Keratinocyte (primary cell): ENCODE measurements around the gene BLOC1S6. TPM values are rescaled to one million over a fixed set of nuclear protein-coding genes. Genes with fewer than 3 reads are reported as not detected.

ENCODE experiments used
- DNase-seq: peaks from one replicate; pipeline ENCODE4 v3.0.0-alpha.2; 2011; ENCODE audit warnings: low read depth, missing footprints, low spot score
- FAIRE-seq: peaks from 2 replicates; lab custom pipeline; 2011; peaks lifted over from hg19 to GRCh38; lab: Jason Lieb, UNC
- H2AFZ ChIP-seq: 2 replicates; pipeline ENCODE4 v1.6.0; 2012; ENCODE audit warnings: low read length, control low read depth, inconsistent platforms; ENCODE audit not compliant: control insufficient read depth
- H3K27ac ChIP-seq: 2 replicates; pipeline ENCODE4 v1.5.1; 2011; ENCODE audit warnings: low read length; ENCODE audit not compliant: control insufficient read depth, insufficient read depth
- H3K27me3 ChIP-seq: 3 replicates; pipeline ENCODE4 v1.6.0; 2011; ENCODE audit warnings: low read length; ENCODE audit not compliant: control insufficient read depth, insufficient read depth; ENCODE audit errors: extremely low read depth
- H3K36me3 ChIP-seq, 2 experiments: 2 replicates in 1 of 2; 3 replicates in 1 of 2; pipeline ENCODE4 v1.5.1; 2011; ENCODE audit warnings: low read length in 2 of 2, mild to moderate bottlenecking in 1 of 2; ENCODE audit not compliant: control insufficient read depth in 2 of 2, insufficient read depth in 2 of 2; ENCODE audit errors: extremely low read depth in 1 of 2
- H3K4me1 ChIP-seq: 3 replicates; pipeline ENCODE4 v1.5.1; 2011; ENCODE audit warnings: low read length; ENCODE audit not compliant: control insufficient read depth, insufficient read depth; ENCODE audit errors: extremely low read depth
- H3K4me2 ChIP-seq: 3 replicates; pipeline ENCODE4 v1.6.0; 2011; ENCODE audit warnings: low read depth, low read length; ENCODE audit not compliant: control insufficient read depth, insufficient read depth; ENCODE audit errors: extremely low read depth
- H3K4me3 ChIP-seq, 3 experiments: fragments of 200-600 bp in 1 of 3; sonication (generic) in 1 of 3; 2 replicates in 2 of 3; 3 replicates in 1 of 3; pipeline ENCODE4 v1.5.1; 2011 to 2016; ENCODE audit warnings: low read length in 3 of 3, mild to moderate bottlenecking in 3 of 3, control low read depth in 2 of 3, inconsistent platforms in 1 of 3, low read depth in 1 of 3, mixed read lengths in 1 of 3, mixed run types in 1 of 3, moderate library complexity in 1 of 3; ENCODE audit not compliant: control insufficient read depth in 2 of 3, insufficient read depth in 2 of 3; ENCODE audit errors: extremely low read depth in 1 of 3
- H3K79me2 ChIP-seq: 2 replicates; pipeline ENCODE4 v1.6.0; 2012; ENCODE audit warnings: low read length; ENCODE audit not compliant: control insufficient read depth, insufficient read depth
- H3K9ac ChIP-seq: 3 replicates; pipeline ENCODE4 v1.6.0; 2011; ENCODE audit warnings: low read length; ENCODE audit not compliant: control insufficient read depth, insufficient read depth; ENCODE audit errors: extremely low read depth
- H3K9me1 ChIP-seq: 3 replicates; pipeline ENCODE4 v1.6.0; 2011; ENCODE audit warnings: low read length; ENCODE audit not compliant: control insufficient read depth, insufficient read depth; ENCODE audit errors: extremely low read depth
- H3K9me3 ChIP-seq: 2 replicates; pipeline ENCODE4 v1.5.1; 2012; ENCODE audit warnings: low read depth, low read length; ENCODE audit not compliant: control insufficient read depth
- H4K20me1 ChIP-seq: 3 replicates; pipeline ENCODE4 v1.6.0; 2011; ENCODE audit warnings: low read length; ENCODE audit not compliant: control insufficient read depth, insufficient read depth; ENCODE audit errors: extremely low read depth
- CTCF ChIP-seq, 3 experiments: IDR thresholded peaks in 1 of 3; conservative IDR thresholded peaks in 1 of 3; optimal IDR thresholded peaks in 1 of 3; 2 replicates in 2 of 3; 3 replicates in 1 of 3; pipeline versions ENCODE3 to v1.5.1; 2011; ENCODE audit warnings: low read length in 3 of 3, mild to moderate bottlenecking in 3 of 3, moderate library complexity in 2 of 3, control low read depth in 1 of 3, inconsistent platforms in 1 of 3; ENCODE audit not compliant: insufficient read depth in 2 of 3; ENCODE audit errors: extremely low read depth in 1 of 3
- EZH2 ChIP-seq: IDR thresholded peaks from one replicate; pipeline ENCODE4 v1.6.1; 2012; ENCODE audit warnings: inconsistent platforms, mild to moderate bottlenecking, low read length, moderate library complexity
- dilution Hi-C: fragments of 300-500 bp; cut with MboI; formaldehyde crosslinking; loops from one replicate; pipeline ENCODE4 v1.7.0; 2020; ENCODE audit warnings: low sequenced_read_pairs; ENCODE audit not compliant: extremely low pct_ligation_motif_present
- polyA plus RNA-seq, 5 experiments: library from polyadenylated mRNA; depleted of rRNA in 3 of 5; stranded (reverse) in 3 of 5; stranded (forward) in 1 of 5; unstranded in 1 of 5; fragments of >200 nt; gene quantifications; 1 replicate in 1 of 5; 2 replicates in 3 of 5; 3 replicates in 1 of 5; pipeline versions ENCODE4 v1.2.1 to v1.2.3, GENCODE V29; 2011 to 2012; ENCODE audit warnings: missing spikeins in 2 of 5, low read depth in 1 of 5, low replicate concordance in 1 of 5

Gene BLOC1S6
- polyA plus RNA-seq, 1 donor (not counting 4 experiments of a cell fraction or from before 2014, with no cell fraction given): 15.5 TPM

- peaks cover 17% of the 10 kb centered on the region for H3K4me1 ChIP-seq
- dilution Hi-C loops: no loop called here
- TF ChIP-seq CTCF (optimal IDR thresholded peaks at IDR 0.05 in 1 of 3, IDR thresholded peaks at IDR 0.05 in 1 of 3, conservative IDR thresholded peaks at IDR 0.05 in 1 of 3; ENCODE audit: extremely low read depth in 1 of 3, insufficient read depth in 2 of 3, low read length in 3 of 3): no peak
- no peak for TF ChIP-seq EZH2
- H3K27me3 ChIP-seq: no peaks in the 10 kb centered on the region
- no peak for FAIRE-seq
- H4K20me1 ChIP-seq: no peaks in the 10 kb centered on the region
- peak overlapping the region; percentile 42 for H3K4me2 ChIP-seq
- no peaks in the 10 kb centered on the region for H3K9me1 ChIP-seq
- no peak overlapping the region for H2AFZ ChIP-seq
- H3K4me3 ChIP-seq: no peak overlapping the region
- H3K36me3 ChIP-seq: no peaks in the 10 kb centered on the region
- H3K27ac ChIP-seq: no peak overlapping the region
- DNase-seq: no peak
- H3K9ac ChIP-seq: no peak overlapping the region
- no peaks in the 10 kb centered on the region for H3K9me3 ChIP-seq
- H3K79me2 ChIP-seq: peaks cover 21% of the 10 kb centered on the region
These were observed 2.1 kb downstream of the BLOC1S6 start for GRCh38 chr15:45589256-45589655.

GRCh38 chr15:45594319-45594718 is 7.1 kb downstream of the BLOC1S6 start:
- Histone ChIP-seq H3K4me1 (peaks cover under 1% of the 10 kb centered on the region), H3K9me1 (no peaks in the 10 kb centered on the region), H3K9ac (no peak overlapping the region), H3K36me3 (peaks cover 0 to 2% of the 10 kb centered on the region in 2 experiments), H3K27me3 (no peaks in the 10 kb centered on the region), H2AFZ (no peak overlapping the region), H3K27ac (no peak overlapping the region), H3K79me2 (peaks cover 12% of the 10 kb centered on the region), H3K4me2 (no peak overlapping the region), H4K20me1 (no peaks in the 10 kb centered on the region), H3K4me3 (no peak overlapping the region), H3K9me3 (no peaks in the 10 kb centered on the region)
- DNase-seq: no peak
- dilution Hi-C loops: no loop called here
- TF ChIP-seq EZH2 (no peak), CTCF (optimal IDR thresholded peaks at IDR 0.05 in 1 of 3, IDR thresholded peaks at IDR 0.05 in 1 of 3, conservative IDR thresholded peaks at IDR 0.05 in 1 of 3; ENCODE audit: extremely low read depth in 1 of 3, insufficient read depth in 2 of 3, low read length in 3 of 3) (no peak)
- no peak for FAIRE-seq
